Stimulated activated CD8-positive, alpha-beta memory T cell treated with anti-CD3 and anti-CD28 coated beads, Interleukin-15, amount 100 ng/mL, for 1 hour (primary cell): Measurements from ENCODE around the gene AUTS2.

ENCODE experiments used
- DNase-seq: peaks from one replicate; pipeline ENCODE4 v3.0.0-alpha.2; 2020; ENCODE audit warnings: low read depth

The AUTS2 gene

GRCh38 chr7:69598081-69598486, at the start of gene AUTS2:
TSS of gene AUTS2 (plus strand) at chr7:69598475. CDS start at chr7:69599654, 1,179 bp downstream.
- DNase-seq, result no peak

DNA sequence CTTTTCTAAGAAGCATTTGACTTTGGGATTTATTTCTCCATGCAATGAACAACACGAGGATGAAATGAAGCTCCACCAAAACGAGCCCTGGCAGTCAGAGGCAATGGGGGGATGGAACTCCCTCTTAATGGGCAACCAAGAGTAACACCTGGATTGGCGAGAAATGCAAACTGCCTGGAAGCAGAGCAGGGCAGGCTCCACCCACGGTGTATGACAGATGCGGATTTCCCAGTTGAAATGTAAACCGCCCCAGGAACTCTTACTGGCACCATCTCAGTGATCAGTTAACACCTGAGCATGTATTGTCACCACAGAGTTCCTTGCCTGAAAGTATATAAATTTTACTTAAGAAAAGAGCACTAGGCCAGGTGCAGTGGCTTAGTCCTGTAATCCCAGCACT, 47.3 kb upstream of the AUTS2 start:
- DNase-seq, result no peak

DNA sequence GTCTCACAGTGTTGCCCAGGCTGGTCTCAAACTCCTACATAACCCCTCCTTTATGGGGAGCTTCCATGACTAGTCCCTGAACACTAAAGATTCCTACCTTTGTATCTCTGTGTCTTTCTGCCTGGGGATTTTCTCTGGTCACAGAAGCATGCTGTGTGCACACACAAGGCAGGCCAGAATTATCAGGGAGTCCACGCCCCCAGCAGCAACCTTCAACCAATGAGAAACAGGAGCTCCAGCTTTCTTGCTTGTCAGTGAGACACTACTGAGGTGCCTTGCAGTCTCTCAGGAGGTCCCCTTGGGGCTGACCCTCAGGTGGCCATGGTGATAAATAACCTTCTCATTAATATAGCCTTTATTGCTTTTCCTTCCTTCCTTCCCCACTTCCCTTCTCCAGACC, 45.1 kb upstream of the AUTS2 start:
- no peak for DNase-seq

- DNase-seq, result no peak
Observed at GRCh38 chr7:69561266-69561960, 36.9 kb upstream of the AUTS2 start.

- no peak for DNase-seq
Observed at GRCh38 chr7:69564454-69565417, 33.5 kb upstream of the AUTS2 start.

DNA sequence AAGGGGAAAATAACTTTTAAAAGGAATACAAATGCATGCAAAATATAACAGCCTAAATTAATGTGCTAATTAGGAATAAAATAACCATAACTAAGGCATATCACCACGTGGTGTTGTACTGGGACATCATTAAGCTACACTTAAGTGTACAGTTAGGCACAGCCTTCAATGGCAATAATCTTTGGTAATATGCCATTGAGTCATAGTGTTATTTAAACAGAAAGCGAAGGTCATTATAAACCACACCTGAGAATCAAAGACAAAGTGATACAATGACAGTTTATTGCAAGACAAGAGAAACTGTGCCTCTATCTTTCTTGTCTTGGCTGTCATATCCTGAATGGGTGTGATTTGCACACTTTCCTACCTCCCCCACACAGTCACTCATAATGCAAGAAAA, 30.5 kb upstream of the AUTS2 start:
- DNase-seq, result no peak

- no peak for DNase-seq
Observed at GRCh38 chr7:69568266-69568665, 30.0 kb upstream of the AUTS2 start.

DNA sequence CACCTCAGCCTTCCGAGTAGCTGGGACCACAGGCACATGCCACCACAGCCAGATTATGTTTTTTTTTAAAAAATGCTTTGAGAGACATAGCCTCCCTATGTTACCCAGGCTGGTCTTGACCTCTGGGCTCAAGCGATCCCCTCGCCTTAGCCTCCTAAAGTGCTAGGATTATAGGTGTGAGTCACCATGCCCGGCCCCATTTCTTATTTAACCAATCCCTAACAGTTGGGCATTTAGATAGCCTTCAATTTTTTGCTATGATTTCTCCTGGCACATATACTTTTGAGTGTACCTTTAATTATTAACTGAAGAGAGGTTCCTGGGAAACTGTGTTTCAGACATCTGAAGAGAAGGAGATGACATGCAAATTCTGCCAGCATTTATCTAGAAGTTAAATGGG, 22.6 kb upstream of the AUTS2 start:
- no peak for DNase-seq

- no peak for DNase-seq
Observed at GRCh38 chr7:69577221-69577620, 21.1 kb upstream of the AUTS2 start.

- DNase-seq, result no peak
Observed at GRCh38 chr7:69585169-69585568, 13.1 kb upstream of the AUTS2 start.

- DNase-seq, result no peak
Observed at GRCh38 chr7:69586321-69586720, 12.0 kb upstream of the AUTS2 start.

GRCh38 chr7:69588773-69589172, 9.5 kb upstream of the AUTS2 start:
- no peak for DNase-seq

DNA sequence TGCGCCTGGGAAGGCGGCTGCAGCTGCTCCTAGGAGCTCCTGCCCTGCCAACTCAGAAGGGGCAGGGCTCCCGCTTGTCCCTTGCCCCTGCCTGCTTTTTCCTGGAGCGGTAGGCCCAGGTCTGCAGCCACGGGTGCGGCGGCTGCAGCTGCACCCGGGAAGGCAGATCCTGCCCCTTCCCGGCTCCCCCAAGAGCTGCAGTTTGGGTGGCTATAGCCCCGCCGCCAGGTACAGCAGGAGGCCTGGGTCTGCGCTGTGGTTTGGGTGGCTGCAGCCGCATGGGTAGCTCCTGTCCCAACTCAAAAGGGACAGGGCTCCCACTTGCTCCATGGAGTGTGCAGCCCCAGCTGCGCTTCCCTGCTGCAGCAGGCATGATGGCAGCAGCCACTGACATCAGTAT, 6.5 kb upstream of the AUTS2 start:
- no peak for DNase-seq

- DNase-seq, result no peak
Observed at GRCh38 chr7:69593511-69593910, 4.8 kb upstream of the AUTS2 start.

- no peak for DNase-seq
Observed at GRCh38 chr7:69595415-69595814, 2.9 kb upstream of the AUTS2 start.

DNA sequence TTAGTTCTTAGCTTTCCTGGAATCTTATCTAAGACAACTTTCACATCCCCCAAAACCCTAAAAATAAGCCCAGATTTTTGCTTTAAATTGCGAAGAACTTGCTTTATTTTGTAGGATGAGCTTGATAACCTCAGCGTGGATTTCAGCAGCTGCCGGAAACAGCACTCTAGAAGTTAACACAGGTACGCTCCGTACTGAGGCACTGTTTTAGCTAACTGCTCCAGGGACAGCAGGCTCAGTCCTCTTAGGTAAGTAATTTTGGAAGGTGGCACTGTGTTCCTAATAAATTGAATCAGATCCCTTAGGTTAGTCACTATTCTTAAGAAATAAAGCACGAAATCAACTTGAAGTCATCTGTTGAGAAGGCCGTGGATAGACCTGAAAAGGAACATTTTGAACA, 2.2 kb upstream of the AUTS2 start:
- no peak for DNase-seq

DNA sequence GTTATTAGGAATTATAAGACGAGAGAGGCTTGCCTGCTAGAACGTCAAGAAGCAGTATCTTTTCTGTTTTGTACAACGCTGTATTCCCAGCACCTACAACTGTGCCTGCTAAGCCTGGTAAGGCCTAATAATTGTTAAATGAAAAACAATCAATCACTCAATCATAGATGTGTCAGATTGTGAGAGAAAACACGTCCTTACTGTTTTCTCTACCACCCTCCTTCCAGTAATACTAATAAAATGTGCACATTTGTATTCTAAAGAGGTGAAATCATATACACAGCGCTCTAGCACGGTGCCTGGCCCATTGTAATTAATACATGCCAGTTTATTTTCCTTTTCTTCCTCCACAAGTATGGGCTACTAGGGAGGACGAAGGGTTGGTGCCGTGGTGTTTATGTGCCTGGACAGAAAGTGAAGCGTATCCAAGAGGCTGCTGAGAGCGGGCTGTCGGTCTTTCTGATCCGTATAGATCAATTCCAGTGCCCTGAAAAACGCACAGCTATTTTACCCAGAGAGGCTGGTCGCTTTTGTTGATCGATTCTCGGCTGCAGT, 1.5 kb upstream of the AUTS2 start:
- no peak for DNase-seq

DNA sequence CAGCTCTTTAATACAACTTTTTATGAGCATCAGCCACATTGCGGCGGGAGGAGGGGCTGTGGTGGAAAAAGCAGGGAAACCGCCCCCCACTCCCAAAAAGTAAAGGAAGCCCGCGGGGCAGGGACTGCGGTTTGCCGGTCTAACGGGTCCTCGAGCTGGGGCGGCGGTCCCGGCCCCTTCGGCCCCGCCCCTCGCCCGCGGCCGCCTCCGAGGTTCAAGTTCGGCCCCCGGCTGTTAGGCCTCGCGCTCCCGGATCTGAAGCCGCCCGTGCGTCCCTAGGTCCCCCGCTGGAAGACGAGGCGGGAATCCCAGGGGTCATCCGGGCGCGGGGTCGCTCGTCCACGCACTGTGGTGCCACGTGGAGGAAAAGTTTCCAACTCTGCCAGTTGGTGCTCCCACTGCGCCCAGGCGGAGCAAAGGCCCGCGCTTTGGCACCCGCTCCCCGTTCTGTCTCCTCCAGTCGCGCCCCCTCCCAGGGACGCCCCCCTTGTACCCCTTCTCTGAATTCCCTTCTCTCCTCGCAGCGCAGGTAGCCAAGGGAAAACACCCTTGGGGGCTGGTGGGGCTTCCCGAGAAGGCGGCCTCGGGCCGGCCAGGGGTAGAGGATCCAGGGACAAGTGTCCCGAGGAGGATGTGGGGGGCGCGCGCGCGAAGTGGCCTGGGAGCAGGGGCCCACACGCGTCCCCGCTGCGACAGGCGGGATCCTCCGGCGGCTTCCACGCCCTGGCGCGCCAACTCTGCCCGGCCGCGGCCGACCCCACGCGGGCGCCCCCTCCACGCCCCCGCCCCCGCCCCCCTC, 798 bp upstream of the AUTS2 start:
- DNase-seq, result no peak

GRCh38 chr7:69598487-69599285, 411 bp downstream of the AUTS2 start:
- DNase-seq, result no peak

DNA sequence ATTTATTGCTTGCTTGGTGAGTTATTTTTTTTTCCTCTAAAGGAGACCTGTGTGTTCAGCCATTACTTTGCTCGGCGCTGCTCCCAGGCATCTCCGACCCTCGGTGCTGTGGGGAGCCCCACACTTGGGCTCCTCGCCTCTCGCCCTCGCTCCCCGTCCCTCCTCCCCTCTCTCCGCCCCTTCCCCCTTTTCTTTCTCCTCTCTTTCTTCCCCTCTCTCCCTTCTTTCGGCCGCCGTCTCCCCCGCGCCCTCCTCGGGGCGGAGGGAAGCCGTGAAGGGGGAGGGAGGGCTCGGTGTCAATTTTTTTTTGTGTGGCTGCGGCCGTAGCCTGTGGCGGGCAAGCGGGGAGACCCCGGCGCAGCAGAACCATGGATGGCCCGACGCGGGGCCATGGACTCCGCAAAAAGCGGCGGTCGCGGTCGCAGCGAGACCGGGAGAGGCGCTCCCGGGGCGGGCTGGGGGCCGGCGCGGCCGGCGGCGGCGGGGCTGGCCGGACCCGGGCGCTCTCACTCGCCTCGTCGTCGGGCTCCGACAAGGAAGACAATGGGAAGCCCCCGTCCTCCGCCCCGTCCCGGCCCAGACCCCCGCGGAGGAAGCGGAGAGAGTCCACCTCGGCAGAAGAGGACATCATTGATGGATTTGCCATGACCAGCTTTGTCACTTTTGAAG, 1.1 kb downstream of the AUTS2 start:
- DNase-seq, result no peak
